Measurements from ENCODE around the gene SPRR2E.

Gene SPRR2E

DNA sequence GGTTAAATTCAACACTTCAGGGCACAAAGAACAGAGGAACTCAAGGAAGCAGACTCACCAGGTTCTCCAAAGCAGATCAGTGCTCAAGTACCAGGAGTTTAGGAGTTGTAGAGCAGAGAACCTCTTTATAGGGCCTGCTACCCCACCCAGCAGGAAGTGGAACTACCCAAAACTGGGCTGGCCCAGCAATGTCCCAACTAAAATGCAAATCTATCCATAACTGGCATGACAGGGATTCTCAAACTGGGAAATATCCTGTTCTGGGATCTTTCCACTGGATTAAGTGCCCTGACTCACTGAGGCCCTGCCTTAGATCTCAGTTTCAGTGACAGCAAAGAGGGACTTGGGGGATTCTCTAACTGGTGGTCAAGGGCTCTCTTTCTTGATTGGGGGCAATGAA, at the start of gene SPRR2E:
Gene SPRR2E, minus strand, starts transcription at position 101 of the 400 bp plus-strand sequence. CDS start 775 bp downstream, outside the sequence.
- TF ChIP-seq GATA2 (IDR thresholded peaks at IDR 0.05; ENCODE audit: low read depth, low read length): no peak
- TF ChIP-seq GATA3 (IDR thresholded peaks at IDR 0.05; ENCODE audit: low read depth, low read length): no peak

DNA sequence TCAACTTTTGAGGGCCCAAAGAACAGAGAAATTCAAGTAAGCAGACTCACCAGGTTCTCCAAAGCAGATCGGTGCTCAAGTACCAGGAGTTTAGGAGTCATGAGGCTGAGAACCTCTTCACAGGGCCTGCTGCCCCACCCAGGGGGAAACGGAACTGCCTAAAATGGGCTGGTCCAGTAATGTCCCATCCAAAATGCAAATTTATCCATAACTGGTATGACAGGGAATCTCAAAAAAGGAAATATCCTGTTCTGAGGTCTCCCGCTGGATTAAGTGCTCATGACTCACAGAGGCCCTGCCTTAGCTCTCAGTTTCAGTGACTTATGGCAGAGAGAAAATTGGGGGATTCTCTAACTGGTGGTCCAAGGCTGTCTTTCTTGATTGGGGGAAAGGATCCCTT, 47.1 kb upstream of the SPRR2E start:
- TF ChIP-seq GATA3 (IDR thresholded peaks at IDR 0.05; ENCODE audit: low read depth, low read length): no peak
- TF ChIP-seq GATA2 (IDR thresholded peaks at IDR 0.05; ENCODE audit: low read depth, low read length): no peak

DNA sequence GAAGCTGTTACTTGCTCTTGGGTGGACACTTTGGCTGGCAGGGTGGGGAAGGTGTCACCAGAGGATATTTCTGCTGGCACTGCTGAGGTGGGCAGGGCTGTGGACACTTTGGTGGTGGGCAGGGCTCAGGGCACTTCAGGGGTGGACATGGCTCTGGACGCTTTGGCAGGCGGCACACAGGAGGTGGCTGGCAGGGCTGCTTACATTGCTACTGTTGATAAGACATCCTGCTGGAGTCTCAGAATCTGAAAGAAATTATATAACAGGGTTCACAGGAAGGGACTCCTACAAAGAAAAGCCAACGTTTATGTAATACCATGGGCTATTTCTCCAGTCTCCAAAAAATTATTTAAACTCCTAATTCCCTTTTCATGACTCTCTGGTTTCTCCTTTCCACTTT, 46.2 kb upstream of the SPRR2E start:
- no peak for TF ChIP-seq GATA3 (IDR thresholded peaks at IDR 0.05; ENCODE audit: low read depth, low read length)
- no peak for TF ChIP-seq GATA2 (IDR thresholded peaks at IDR 0.05; ENCODE audit: low read depth, low read length)

DNA sequence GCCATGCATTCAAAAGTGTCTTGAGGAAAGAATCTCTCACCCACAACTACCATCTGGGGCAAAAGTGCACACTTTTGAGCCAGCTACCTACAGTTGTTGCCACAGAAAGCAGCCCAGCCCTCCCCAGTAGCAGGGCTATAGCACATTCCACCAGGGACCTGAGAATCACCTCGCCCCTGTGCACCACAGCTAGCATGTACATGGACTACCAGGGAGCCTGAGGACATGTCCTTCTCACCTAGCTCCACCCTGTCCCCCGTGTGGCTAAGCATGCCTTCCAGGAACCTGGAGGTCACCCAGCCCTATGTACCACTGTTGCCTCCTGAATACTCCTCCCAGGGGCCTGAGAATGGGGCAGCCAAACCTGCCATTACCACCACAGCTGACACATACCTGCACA, 39.4 kb upstream of the SPRR2E start:
- no peak for TF ChIP-seq GATA2 (IDR thresholded peaks at IDR 0.05; ENCODE audit: low read depth, low read length)
- no peak for TF ChIP-seq GATA3 (IDR thresholded peaks at IDR 0.05; ENCODE audit: low read depth, low read length)

DNA sequence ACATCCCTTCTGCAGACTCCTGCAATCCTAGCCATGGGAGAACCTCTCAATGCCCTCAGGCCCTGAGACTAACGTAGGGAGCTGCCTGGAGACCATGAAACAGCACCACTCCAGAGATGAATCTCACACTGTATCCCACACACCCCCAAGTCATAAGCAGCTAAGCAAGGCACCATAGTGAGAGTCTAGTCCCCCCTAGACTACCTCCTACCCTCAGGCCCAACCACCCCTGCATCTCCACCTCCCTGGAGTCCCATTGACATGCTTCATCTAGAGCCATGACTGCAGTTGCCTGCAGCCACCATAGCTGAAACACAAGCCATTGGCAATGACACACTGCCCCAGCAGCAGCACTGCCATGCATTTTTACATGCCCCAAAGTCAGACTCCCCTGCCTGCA, 38.9 kb upstream of the SPRR2E start:
- no peak for TF ChIP-seq GATA2 (IDR thresholded peaks at IDR 0.05; ENCODE audit: low read depth, low read length)
- TF ChIP-seq GATA3 (IDR thresholded peaks at IDR 0.05; ENCODE audit: low read depth, low read length): no peak

DNA sequence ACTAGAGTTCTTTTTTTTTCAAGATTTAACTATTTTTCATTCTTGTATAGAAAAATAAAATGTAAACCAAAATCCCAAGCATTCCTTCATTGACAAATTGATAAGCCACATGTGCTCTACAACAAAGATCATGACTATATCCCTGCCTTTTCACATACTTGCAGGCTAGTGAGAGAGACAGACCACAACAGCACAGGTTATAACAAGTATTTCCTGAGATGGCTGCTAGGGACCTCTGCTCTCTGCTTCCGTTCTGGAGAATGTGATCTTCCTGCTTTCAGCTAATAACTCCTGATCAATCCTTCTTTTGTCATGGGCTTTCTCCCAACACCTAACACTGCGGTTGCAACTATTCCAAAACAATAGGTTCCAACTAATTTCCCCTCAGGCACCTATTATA, 33.0 kb upstream of the SPRR2E start:
- TF ChIP-seq GATA3 (IDR thresholded peaks at IDR 0.05; ENCODE audit: low read depth, low read length): no peak
- no peak for TF ChIP-seq GATA2 (IDR thresholded peaks at IDR 0.05; ENCODE audit: low read depth, low read length)

DNA sequence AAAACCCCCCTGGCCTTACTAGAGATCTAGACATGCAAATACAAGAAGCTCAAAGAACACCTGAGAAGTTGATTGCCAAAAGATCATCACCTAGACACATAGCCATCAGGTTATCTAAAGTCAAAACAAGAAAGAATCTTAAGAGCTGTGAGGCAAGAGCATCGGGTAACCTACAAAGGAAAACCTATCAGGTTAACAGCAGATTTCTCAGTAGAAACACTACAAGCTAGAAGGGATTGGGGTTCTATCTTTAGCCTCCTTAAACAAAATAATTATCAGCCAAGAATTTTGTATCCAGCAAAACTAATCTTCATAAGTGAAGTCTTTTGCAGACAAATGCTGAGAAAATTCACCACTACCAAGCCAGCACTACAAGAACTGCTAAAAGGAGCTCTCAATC, 31.2 kb upstream of the SPRR2E start:
- TF ChIP-seq GATA3 (IDR thresholded peaks at IDR 0.05; ENCODE audit: low read depth, low read length) (no peak), GATA2 (IDR thresholded peaks at IDR 0.05; ENCODE audit: low read depth, low read length) (no peak)

DNA sequence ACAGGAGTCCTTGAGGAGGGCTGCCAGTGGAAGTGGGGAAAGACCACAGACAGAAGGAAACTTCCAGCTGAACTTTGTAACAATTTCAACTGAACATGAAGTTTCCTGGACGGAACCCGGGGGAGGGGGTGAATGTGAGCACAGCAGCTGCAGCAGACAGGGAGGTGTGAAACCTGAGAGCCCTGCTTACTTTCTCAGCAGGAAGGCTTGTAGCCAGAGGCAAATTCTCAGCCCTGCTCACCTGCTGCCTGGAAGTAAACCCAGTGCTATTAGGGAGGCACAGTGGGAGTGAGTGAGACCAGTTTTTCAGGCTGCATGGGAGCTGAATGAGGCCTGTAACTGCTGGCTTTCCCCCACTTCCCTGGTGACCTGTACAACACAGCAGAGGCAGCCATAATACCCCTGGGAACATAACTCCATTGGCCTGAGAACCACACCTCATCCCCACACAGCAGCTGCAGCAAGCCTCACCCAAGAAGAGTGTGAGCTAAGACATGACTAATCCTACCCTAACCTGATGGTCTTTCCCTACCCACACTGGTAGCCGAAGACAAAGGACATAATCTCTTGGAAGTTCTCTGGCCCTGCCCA, 28.6 kb upstream of the SPRR2E start:
- TF ChIP-seq GATA3 (IDR thresholded peaks at IDR 0.05; ENCODE audit: low read depth, low read length) (no peak), GATA2 (IDR thresholded peaks at IDR 0.05; ENCODE audit: low read depth, low read length) (no peak)

DNA sequence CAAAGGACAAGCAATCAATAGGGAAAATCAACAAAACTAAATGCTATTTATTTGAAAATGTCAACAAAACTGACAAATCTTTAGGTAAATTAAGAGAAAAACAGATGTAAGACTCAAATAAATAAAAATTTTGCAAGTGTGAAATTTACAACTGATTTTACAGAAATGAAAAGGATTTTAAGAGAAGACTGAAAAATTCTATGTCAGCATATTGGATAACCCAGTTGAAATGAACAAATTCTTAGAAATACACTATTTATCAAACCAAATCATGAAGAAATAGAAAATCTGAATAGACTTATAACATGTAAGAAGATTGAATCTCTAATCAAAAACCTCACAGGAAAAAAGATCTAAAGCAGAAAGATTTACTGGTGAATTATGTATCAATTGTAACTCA, 26.6 kb upstream of the SPRR2E start:
- TF ChIP-seq GATA3 (IDR thresholded peaks at IDR 0.05; ENCODE audit: low read depth, low read length): no peak
- no peak for TF ChIP-seq GATA2 (IDR thresholded peaks at IDR 0.05; ENCODE audit: low read depth, low read length)

DNA sequence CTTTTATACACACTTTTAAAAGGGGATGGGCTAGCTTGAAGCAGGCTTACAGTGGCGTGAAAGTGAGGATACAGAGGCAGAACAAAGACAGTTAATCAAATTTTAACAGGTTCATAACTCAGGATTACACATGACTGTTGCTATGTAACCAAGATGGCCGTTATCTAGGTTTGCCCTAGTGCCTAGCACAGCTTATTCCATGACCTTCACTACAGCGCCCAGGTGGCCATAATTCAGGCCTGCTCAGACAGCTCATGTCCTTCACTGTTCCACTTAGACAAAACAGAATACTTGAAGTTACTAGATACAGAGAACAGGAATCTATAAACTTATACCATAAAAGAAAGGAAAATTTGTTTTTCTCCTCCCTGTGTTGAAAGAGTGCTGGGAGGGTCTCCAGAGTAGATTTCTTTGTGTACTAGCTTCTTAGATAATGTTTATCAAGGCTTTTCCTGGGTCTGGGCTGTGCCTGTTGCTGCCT, 25.2 kb upstream of the SPRR2E start:
- TF ChIP-seq GATA3 (IDR thresholded peaks at IDR 0.05; ENCODE audit: low read depth, low read length) (no peak), GATA2 (IDR thresholded peaks at IDR 0.05; ENCODE audit: low read depth, low read length) (no peak)

DNA sequence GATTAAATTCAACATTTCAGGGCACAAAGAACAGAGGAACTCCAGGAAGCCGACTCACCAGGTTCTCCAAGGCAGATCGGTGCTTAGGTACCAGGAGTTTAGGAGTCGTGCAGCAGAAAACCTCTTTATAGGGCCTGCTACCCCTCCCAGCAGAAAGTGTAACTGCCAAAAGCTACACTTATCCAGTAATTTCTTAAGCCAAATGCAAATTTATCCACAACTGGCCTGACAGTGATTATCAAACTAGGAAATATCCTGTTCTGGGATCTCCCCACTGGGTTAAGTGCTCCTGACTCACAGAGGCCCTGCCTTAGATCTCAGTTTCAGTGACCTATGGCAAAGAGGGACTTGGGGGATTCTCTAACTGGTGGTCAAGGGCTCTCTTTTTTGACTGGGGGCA, 19.1 kb upstream of the SPRR2E start, which contains the start of gene SPRR2F:
Gene SPRR2F, minus strand, starts transcription at position 101 of the 400 bp plus-strand sequence. CDS start 783 bp downstream, outside the sequence.
- no peak for TF ChIP-seq GATA2 (IDR thresholded peaks at IDR 0.05; ENCODE audit: low read depth, low read length)
- TF ChIP-seq GATA3 (IDR thresholded peaks at IDR 0.05; ENCODE audit: low read depth, low read length): no peak

DNA sequence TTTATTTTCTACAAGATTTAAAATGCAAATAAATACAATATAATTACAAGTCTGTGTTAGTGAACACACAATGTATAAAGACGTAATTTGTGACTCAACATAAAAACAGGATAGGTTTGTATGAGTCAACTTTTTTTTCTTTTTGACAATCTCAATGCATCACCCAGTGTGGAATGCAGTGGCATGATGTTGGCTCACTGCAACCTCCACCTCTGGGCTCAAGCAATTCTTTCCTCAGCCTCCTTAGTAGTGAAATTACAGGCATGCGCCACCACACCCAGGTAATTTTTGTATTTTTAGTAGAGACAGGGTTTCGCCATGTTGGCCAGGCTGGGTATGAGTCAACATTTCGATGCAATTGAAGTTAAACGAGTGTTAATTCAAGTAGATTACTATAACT, 5.9 kb upstream of the SPRR2E start:
- TF ChIP-seq GATA3 (IDR thresholded peaks at IDR 0.05; ENCODE audit: low read depth, low read length): no peak
- no peak for TF ChIP-seq GATA2 (IDR thresholded peaks at IDR 0.05; ENCODE audit: low read depth, low read length)

DNA sequence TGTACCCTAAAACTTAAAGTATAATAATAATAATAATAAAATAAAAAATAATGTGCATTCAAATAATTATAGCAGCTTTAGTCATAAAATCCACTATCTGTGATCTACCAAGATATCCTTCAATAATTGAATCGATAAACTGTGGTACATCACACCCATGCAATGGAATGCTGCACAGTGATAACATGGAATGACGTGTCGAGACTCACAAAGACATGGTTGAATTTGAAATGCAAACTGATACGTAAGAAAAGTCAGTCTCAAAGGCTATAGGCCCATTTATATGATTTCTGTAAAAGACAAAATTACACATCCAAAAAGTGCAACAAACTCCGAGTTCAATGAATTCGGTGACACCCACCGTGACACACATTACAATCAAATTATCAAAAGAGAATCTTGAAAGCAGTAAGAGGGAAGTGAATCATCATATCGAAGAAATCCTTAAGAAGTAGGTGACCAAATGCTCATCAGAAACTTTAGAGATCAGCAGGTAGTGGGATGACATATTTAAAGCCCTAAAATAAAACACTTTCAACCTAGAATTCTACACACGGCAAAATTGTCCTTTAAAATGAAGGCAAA, 5.2 kb upstream of the SPRR2E start:
- no peak for TF ChIP-seq GATA2 (IDR thresholded peaks at IDR 0.05; ENCODE audit: low read depth, low read length)
- no peak for TF ChIP-seq GATA3 (IDR thresholded peaks at IDR 0.05; ENCODE audit: low read depth, low read length)

DNA sequence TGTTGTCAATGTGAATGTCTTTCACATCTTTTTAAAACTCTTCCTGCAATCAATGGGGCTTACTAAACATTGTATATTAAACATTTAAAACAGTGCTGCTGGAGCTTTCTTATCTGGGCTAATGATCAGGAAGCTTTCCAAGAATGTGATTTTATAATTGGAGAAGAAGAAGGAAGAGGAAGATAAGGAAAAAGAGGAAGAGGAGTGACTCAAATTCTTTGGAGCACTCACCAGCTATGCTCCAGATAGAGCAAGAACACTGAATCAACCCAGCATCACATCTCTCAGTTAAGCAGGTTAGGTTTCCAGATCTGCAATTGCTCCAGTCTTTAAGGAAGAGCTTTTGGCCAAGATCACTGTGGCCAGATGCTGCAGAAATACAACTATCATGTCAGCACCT, 1.4 kb upstream of the SPRR2E start:
- TF ChIP-seq GATA2 (IDR thresholded peaks at IDR 0.05; ENCODE audit: low read depth, low read length): no peak
- TF ChIP-seq GATA3 (IDR thresholded peaks at IDR 0.05; ENCODE audit: low read depth, low read length): no peak

DNA sequence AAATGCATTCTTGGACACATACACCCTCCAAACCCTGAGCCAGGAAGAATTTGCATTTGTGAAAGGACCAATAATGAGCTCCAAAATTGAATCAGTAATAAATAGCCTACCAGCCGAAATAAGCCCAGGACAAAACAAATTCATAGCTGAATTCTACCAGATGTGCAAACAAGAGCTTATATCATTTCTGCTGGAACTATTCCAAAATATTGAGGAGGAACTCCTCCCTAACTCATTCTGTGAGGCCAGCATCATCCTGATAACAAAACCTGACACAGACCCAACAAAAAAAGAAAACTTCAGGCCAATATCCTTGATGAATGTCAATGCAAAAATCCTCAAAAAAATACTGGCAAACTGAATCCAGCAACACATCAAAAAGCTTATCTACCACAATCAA, 6.7 kb downstream of the SPRR2E start:
- TF ChIP-seq GATA3 (IDR thresholded peaks at IDR 0.05; ENCODE audit: low read depth, low read length): no peak

All from SH-SY5Y (cell line).